GM21360 (cell line): ENCODE measurements around the gene PAAF1.
"Not testable (repeated sequence)": the region's sequence is repeated elsewhere in the genome, so short reads cannot be mapped to it uniquely, and the experiment has no call there.

Experiments
- ATAC-seq: cut with Tn5 transposase; IDR thresholded peaks from one replicate; pipeline ENCODE4 v1.9.1; 2021; ENCODE audit warnings: mild to moderate bottlenecking, moderate library complexity; ENCODE audit not compliant: unreplicated experiment

The PAAF1 gene

DNA sequence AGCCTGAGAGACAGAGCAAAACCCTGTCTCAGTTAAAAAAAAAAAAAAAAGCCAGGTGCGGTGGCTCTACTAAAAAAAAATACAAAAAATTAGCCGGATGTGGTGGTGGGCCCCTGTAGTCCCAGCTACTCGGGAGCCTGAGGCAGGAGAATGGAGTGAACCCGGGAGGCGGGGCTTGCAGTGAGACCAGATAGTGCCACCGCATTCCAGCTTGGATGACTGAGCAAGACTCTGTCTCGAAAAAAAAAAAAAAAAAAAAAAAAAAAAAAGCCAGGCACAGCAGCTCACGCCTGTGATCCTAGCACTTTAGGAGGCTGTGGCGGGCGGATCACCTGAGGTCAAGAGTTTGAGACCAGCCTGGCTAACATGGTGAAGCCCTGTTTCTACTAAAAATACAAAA, 3.6 kb downstream of the PAAF1 start:
- ATAC-seq = not testable (repeated sequence)

DNA sequence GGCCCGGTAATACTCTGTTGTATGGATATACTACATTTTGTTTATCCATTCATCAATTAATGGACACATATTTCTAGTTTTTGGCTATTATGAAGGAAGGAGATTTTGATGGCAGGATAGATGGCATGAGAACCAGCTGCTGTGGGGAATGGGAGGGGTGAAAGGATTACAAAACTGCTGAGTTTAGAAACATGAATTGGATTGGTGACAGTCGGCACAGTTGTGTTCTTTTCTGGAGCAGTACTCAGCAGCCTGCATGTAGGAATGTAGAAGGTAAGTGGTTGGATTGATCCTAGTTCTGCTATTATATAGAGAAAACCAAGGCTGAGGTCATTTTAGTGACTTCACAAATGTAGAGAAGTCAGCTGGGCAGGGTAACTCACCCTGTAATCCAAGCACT, 7.1 kb downstream of the PAAF1 start:
- no peak for ATAC-seq

DNA sequence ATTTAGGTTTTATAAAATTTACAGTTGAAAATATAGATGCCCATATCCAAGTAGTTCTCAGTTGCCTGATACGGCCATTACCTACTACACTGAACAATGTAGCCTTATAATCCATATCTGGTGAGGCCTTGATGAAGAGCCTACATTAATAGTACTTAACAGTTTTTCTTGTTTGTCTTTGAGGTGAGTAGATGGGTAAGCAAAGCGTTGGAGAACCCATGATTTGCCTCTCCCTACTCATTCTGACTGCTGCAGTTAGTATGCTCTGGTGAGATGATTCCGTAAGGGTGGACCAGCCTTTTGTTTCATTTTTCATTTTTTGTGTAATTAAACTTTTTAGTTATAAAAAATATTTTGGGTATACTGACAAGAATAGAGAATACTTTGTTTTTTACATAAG, 11.4 kb downstream of the PAAF1 start:
- ATAC-seq = no peak

DNA sequence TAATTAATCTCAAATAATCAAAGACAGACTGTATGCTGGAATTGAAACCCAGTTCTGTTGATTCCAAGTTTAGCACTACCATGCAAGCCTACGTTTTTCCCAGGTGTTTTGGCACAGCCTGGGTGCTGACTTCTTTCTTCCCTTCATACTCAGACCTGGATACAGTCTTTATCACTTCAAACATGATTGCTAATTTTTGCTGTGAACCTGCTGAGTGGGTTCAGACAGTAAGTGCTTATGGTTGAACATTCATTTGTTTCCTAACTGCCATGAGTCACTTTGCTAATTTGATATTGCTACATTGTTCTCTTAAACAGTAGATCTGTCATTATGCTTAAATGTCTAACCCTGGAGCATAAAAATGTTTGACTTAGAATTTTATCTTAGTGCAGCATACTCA, 12.2 kb downstream of the PAAF1 start:
- no peak for ATAC-seq

DNA sequence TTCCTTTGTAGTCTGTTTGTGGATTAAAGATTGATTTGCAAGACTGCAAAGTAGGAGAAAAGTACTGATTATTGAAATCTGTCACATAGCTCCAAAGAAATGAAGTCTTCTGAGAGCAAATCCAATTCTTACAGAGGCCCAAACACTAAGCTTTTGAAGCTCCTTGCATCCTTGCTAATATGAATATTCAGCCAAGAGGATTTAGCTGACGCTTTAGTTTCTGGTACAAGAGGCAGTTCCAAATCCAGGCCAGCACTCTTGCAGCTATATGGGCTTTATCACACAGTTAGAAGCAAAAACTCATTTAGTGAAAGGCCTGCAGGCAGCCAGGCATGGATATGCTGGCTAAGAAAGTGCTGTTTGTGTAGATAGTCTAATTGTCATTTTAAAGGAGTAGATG, 12.7 kb downstream of the PAAF1 start:
- no peak for ATAC-seq

DNA sequence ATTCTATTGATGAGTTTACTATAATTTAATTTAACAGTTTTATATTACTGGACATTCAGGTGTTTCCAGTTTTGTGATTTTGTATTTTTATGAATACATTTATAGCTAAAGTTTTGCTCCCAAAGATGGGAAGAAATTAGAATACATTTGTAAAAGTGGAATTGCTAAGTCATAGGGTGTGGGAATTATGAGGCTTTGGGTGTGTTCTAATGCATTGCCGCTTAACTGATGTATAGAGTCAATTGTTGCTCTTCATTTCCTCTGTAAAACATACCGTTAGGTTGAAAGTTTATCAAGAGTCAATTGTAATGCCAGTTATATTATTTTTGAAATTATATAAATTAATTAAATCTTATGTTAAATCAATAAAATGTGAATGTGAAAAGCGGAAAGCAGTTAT, 16.2 kb downstream of the PAAF1 start:
- no peak for ATAC-seq

DNA sequence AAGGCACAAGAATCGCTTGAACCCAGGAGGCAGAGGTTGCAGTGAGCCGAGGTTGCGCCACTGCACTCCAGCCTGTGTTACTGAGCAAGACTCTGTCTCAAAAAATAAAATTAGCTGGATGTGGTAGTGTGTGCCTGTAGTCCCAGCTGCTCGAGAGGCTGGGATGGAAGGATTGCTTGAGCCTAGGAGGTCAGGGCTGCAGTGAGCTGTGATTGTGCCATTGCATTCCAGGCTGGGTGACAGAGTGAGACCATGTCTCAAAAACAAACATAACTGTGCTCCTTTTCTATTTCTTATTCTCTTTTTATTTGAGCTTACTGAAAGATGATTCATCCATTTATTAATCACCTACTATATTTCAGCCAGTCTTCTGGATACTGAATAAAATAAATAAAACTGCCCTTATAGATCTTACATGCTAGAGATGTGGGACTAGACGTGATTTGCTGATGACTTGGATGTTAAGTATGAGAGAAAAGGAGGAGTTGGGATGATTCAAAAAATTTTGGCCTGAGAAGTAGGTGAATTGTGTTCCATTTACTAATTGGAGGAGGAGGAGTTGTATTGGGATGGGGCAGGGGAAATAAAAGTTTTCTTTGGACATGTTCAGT, 18.0 kb downstream of the PAAF1 start:
- ATAC-seq = no peak

DNA sequence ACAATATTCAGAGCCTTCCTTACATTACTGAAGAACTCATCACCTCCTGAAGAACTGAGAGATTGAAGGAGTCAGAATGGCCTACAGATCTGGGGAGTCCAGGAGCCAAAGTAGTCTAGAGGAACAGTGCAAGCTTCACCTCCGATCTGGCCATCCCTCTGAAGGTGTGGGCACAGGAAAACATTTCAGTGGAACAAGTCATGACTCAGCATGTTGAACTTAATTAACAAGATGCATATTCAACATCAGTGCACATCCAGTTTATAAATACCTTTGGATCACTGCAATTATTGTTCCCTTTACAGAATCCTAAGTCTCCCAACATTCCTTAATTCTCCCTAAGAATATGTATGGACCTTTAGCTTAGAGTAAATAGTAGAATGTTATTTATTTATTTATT, 25.5 kb downstream of the PAAF1 start:
- ATAC-seq = no peak

DNA sequence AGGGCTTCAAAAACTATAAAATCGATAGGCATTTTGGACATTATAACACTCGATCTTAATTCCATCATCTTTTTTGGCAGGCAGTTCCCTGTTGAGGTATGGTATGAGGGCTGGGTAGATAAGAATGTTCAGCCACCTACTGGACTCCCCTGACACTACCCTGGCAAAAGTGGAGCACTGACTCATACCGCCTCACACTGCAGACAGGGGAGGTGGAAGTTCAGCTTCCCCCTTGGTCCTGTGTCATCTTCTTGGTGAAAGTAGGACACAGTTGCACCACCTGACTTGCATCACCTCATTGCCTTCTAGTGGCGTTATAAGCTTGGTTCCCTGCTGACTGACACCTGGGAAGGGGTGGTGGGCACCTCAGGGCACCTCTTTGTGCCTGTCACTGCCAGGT, 30.4 kb downstream of the PAAF1 start:
- ATAC-seq = no peak

DNA sequence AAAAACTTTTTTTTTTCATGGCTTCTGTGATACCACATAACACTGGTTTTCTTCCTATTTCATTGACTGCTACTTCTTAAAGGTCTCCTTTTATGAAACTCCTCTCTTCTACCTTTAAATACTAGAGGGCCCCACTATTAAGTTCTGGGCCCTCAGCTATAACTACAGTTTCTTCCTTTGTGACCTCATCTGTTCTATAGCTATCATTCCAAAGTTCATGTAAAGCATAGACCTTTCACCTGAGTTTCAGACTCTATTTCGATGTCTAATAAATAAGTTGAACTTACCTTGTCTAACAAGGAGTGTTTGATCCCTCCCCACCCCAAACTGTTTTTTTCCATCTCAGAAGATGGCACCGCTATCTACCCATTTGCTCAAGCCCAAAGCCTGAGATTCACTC, 35.2 kb downstream of the PAAF1 start:
- no peak for ATAC-seq

DNA sequence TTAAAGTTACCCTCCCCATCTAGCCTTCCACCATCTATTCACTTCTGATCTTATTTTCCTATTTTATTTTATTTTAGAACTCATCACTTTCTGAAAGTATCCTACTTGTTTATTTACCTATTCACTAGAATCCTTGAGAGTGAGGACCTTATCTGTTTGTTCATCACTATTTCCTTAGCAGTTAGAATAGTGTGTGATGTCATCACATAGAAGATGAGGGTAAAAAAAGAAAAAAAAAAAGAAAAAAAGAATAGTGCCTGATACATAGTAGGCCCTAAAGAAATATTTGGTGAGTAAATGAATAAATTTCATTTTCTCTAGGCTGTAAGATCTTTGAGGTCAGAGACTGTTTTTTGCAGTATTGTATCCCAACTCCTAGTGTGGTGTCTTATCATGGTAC, 36.7 kb downstream of the PAAF1 start:
- no peak for ATAC-seq

DNA sequence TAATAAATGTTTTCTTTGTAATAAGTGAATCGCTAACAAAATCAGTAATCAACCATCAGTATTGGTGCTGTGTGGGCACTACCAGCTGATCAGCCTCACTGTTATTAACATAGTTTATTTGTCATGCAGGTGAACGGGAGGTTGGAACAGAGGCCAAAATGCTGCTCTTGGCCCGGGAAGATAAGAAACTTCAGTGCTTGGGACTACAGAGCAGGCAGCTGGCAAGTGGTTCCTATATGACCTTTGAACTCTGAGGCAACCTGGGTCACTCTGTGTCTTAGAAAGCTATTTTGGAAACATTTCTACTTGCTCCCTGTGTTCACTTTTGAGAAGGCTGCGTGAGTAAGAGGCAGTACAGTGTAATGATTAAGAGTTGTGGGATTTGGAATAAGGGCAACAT, 37.5 kb downstream of the PAAF1 start:
- ATAC-seq = no peak

DNA sequence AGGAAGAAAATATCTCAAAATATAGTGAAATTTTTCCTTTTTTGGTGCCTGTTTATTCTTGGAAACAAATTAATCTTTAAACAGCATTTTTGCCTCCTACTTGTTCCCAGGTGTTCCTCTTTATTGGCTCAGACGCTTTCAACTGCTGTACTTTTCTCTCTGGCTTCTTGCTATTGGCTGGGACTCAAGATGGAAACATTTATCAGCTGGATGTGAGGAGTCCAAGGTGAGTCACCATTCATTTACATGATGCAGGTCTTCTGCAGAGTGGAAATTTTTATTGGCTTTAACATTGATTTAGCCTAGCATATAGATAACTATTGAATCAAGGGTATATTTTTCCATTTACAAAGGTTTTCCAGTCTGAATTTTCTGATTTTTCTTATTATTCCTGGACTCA, 39.6 kb downstream of the PAAF1 start:
- ATAC-seq = no peak

DNA sequence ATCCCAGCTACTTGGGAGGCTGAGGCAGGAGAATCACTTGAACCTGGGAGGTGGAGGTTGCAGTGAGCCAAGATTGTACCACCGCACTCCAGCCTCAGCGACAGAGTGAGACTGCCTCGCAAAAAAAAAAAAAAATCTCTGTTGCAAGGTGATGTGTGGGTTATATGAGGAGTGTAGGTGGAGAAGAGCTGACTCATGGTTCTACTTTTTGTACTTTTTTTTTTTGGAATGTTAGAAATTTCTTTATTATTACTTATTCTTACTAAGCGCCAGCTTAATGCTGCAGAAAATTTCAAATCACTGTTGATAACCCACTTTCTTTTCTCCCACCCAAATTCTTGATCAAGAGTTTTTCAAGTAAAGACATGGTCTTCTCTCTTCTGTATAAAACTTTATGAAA, 44.4 kb downstream of the PAAF1 start:
- ATAC-seq = no peak

DNA sequence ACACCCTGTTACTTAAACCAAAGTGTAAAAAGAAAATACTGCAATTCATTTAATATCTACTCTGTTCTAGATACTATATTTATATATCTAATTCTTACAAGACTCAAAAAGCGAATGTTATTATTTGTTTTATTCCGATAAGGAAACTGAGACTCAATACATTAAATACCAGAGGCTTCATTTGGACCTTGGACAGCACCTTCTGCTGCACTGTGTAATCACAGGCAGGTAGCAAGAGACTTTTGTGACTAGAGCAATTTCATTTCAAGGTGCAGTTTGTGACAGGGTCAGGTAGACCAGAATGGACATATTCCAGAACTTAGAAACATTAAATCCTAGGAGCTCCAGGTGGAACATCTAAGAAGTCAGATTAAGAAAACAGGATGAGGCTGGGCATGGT, 52.6 kb downstream of the PAAF1 start:
- ATAC-seq = no peak

DNA sequence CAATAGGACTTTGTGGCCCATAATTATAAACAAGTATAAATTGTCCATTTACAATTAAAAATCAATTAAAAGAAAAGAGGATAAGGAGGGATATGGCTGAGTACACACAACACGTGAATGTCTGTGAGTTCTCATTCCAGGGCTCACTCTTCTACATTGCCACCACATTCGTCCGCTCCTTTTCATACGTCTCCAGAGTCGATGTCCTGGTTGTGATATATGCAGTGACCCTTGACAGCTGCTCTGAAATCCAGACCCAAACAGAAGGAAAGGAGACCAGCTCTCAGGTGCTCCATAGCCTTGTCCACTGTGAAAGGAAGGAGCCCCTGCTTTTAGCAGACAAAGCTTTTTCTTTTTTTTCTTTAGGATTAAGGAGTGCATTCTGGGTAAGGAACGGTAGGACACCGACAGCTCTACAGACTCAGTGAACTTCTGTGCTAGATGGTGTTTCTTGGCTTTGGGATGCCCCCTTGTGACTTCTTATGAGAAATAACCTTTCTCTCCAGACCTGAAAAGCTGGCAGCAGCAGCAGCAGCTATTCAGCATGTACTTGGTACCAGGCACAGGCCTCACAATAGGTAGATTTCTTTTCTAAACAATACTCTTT, 54.3 kb downstream of the PAAF1 start:
- ATAC-seq = no peak

DNA sequence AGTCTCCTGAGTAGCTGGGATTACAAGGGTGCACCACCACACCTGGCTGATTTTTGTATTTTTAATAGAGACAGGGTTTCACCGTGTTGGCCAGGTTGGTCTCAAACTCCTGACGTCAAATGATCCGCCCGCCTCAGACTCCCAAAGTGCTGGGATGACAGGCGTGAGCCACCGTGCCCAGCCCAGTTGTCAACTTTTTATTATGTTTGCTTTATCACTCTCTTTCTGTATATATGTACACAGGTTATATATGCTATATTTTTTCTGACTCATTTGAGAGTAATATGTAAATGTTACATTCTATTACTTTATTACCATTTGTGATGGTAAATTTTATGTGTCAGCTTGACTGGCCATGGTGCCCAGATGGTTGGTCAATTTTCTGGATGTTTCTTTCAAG, 55.2 kb downstream of the PAAF1 start:
- ATAC-seq = no peak

DNA sequence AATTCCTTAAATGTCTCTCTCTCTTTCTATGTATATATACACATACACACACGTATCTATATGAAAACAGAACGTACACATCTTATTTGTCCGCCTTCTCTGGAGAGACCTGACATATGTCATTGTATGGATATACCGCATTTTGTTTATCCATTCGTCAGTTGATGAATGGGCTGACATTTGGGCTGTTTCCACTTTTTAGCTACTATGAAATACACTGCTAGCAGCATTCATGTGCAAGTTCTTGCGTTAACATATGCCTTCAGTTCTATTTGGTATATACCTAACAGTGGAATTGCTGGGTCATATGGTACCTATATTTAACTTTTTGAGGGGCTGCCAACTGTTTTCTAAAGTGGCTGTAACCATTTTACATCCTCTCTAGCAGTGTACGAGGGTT, 56.0 kb downstream of the PAAF1 start:
- no peak for ATAC-seq

DNA sequence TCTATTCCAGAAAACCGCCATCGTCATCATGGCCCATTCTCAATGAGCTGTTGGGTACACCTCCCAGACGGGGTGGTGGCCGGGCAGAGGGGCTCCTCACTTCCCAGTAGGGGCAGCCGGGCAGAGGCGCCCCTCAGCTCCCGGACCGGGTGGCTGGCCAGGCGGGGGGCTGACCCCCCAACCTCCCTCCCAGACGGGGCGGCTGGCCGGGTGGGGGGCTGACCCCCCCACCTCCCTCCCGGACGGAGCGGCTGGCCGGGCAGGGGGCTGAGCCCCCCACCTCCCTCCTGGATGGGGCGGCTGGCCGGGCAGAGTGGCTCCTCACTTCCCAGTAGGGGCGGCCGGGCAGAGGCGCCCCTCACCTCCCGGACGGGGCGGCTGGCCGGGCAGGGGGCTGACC, 59.2 kb downstream of the PAAF1 start:
- not testable (repeated sequence) for ATAC-seq

DNA sequence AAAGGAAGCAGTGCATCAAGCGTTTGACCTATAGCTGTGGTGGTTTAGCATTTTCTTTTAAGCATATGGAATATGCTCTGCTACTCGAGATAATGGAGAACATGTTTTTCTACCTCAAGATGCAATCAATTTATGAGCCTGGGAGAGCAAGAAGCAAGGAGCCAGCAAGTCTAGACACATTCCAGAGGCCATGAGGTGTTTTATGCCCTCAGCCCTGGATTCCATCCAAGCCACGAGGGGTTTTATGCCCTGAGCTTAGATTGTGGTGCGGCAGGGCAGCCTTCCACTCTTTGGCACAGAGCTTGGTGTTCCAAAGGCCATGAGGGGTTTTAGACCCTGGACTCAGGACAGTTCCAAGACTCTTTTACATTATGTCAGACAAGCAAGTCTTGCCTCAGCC, 62.3 kb downstream of the PAAF1 start:
- no peak for ATAC-seq

DNA sequence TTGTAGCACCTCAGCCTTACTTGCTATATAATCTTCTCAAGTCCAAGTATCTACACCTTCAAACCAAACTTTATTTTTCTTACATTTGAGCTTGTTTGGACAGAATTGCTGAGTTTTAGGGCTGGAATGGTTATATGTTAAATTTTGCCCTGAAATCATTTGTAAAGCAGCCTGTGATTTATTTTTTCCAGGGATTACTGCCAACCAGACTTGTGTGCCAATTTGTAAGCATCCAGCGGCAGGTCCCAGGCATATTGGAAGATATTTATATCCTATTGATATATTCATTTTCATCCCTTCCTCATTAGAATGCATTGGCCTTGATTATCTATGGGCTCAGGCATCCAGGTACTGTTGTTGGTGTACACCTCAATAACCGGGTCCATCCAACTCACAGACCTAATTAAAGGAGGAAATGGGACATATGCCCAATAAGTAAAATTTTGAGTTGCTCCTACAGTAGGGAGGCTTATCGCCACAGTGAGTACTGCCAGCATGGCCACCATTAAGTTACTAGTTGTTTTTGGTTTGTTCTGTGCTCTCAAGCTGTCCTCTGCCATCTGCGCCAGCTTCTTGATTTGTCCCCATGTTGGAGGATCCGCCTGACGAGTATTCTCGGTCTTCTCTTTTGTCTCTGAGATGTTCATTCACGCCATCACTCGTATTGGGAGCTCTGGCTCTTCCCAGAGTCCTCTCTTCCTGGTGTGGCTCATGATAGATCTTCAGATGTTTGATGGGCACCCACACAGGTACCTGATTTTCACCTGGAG, 64.2 kb downstream of the PAAF1 start:
- no peak for ATAC-seq

DNA sequence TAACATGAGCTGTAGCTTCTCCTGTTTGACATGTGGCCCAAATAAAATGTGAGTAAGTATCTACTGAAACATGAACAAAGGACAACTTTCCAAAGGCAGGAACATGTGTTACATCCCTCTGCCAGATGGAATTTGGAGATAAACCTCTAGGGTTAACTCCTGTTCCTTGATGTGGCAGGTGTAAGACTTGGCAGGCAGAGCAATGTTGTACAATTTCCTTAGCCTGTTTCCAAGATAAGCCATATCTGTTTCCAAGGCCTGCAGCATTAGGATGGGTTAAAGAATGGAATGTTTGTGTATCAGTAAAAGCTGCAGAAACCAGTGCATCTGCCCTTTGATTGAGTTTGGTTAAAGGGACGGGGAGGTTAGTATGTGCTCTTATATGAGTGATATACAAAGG, 65.2 kb downstream of the PAAF1 start:
- no peak for ATAC-seq

DNA sequence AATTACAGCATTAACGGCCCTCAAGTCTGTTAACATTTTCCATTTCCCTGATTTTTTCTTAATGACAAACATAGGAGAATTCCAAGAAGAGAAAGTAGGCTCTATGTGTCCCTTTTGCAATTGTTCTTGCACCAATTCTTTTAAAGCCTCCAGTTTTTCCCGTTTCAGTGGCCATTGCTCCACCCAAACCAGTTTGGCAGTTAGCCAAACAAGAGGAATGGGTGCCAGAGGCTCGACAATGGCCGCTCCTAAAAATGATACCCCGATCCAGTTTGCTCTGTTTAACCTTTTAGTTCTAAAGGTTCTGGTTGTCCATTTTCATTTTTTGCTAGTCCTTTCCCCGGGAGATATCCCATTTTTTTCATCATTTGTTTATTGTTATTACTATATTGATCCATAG, 67.3 kb downstream of the PAAF1 start:
- ATAC-seq = no peak
